ENCODE results near the gene CDKL4. TPM values are rescaled to one million over a fixed set of nuclear protein-coding genes. Genes with fewer than 3 reads are reported as not detected.
"Not testable (repeated sequence)": the region's sequence is repeated elsewhere in the genome, so short reads cannot be mapped to it uniquely, and the experiment has no call there.

Gene CDKL4
- total RNA-seq, 1 experiment from 2014 or later = not detected

- DNase-seq (ENCODE audit: low read depth) = no peak
- in situ Hi-C loops (cut with HindIII; ENCODE audit: low pct_unique_long_range_greater_than_20kb, low sequenced_read_pairs) = no loop called here
Measured at GRCh38 chr2:39156107-39156506, 87.7 kb downstream of the CDKL4 start.

GRCh38 chr2:39155573-39155972, 88.2 kb downstream of the CDKL4 start:
- DNase-seq (ENCODE audit: low read depth); in situ Hi-C loops (cut with HindIII; ENCODE audit: low pct_unique_long_range_greater_than_20kb, low sequenced_read_pairs): not testable (repeated sequence)

- no peak for DNase-seq (ENCODE audit: low read depth)
- in situ Hi-C loops (cut with HindIII; ENCODE audit: low pct_unique_long_range_greater_than_20kb, low sequenced_read_pairs) = no loop called here
Measured at GRCh38 chr2:39154944-39155343, 88.8 kb downstream of the CDKL4 start.

- no peak for DNase-seq (ENCODE audit: low read depth)
- in situ Hi-C loops (cut with HindIII; ENCODE audit: low pct_unique_long_range_greater_than_20kb, low sequenced_read_pairs) = no loop called here
Measured at GRCh38 chr2:39153312-39153711, 90.5 kb downstream of the CDKL4 start.

GRCh38 chr2:39152504-39152903, 91.3 kb downstream of the CDKL4 start:
- in situ Hi-C loops (cut with HindIII; ENCODE audit: low pct_unique_long_range_greater_than_20kb, low sequenced_read_pairs) = no loop called here

GRCh38 chr2:39150890-39151497, 92.8 kb downstream of the CDKL4 start:
- in situ Hi-C loops (cut with HindIII; ENCODE audit: low pct_unique_long_range_greater_than_20kb, low sequenced_read_pairs) = no loop called here
- DNase-seq (ENCODE audit: low read depth) = no peak

More at GRCh38 chr2:39152504-39152903, 91.3 kb downstream of the CDKL4 start:
- no peak for DNase-seq (ENCODE audit: low read depth)

GRCh38 chr2:39150102-39150562, 93.6 kb downstream of the CDKL4 start:
- no peak for DNase-seq (ENCODE audit: low read depth)
- in situ Hi-C loops (cut with HindIII; ENCODE audit: low pct_unique_long_range_greater_than_20kb, low sequenced_read_pairs) = no loop called here

- in situ Hi-C loops (cut with HindIII; ENCODE audit: low pct_unique_long_range_greater_than_20kb, low sequenced_read_pairs) = no loop called here
- no peak for DNase-seq (ENCODE audit: low read depth)
Measured at GRCh38 chr2:39146630-39147029, 97.1 kb downstream of the CDKL4 start.

GRCh38 chr2:39145906-39146421, 97.8 kb downstream of the CDKL4 start:
- in situ Hi-C loops (cut with HindIII; ENCODE audit: low pct_unique_long_range_greater_than_20kb, low sequenced_read_pairs) = no loop called here
- no peak for DNase-seq (ENCODE audit: low read depth)

GRCh38 chr2:39144416-39144815, 99.4 kb downstream of the CDKL4 start:
- no peak for DNase-seq (ENCODE audit: low read depth)
- in situ Hi-C loops (cut with HindIII; ENCODE audit: low pct_unique_long_range_greater_than_20kb, low sequenced_read_pairs) = no loop called here

GRCh38 chr2:39142904-39143605, 100.7 kb downstream of the CDKL4 start:
- in situ Hi-C loops (cut with HindIII; ENCODE audit: low pct_unique_long_range_greater_than_20kb, low sequenced_read_pairs) = no loop called here
- DNase-seq (ENCODE audit: low read depth) = no peak

- DNase-seq (ENCODE audit: low read depth) = no peak
- in situ Hi-C loops (cut with HindIII; ENCODE audit: low pct_unique_long_range_greater_than_20kb, low sequenced_read_pairs) = no loop called here
Measured at GRCh38 chr2:39141334-39142271, 102.2 kb downstream of the CDKL4 start.

GRCh38 chr2:39140948-39141333, 102.8 kb downstream of the CDKL4 start:
- in situ Hi-C loops (cut with HindIII; ENCODE audit: low pct_unique_long_range_greater_than_20kb, low sequenced_read_pairs); DNase-seq (ENCODE audit: low read depth): not testable (repeated sequence)

- DNase-seq (ENCODE audit: low read depth) = no peak
Measured at GRCh38 chr2:39140322-39140847, 103.4 kb downstream of the CDKL4 start.

GRCh38 chr2:39139511-39140237, 104.1 kb downstream of the CDKL4 start:
- DNase-seq (ENCODE audit: low read depth) = no peak
- in situ Hi-C loops (cut with HindIII; ENCODE audit: low pct_unique_long_range_greater_than_20kb, low sequenced_read_pairs) = no loop called here

More at GRCh38 chr2:39140322-39140847, 103.4 kb downstream of the CDKL4 start:
- in situ Hi-C loops (cut with HindIII; ENCODE audit: low pct_unique_long_range_greater_than_20kb, low sequenced_read_pairs) = no loop called here

GRCh38 chr2:39138837-39139211, 104.9 kb downstream of the CDKL4 start:
- in situ Hi-C loops (cut with HindIII; ENCODE audit: low pct_unique_long_range_greater_than_20kb, low sequenced_read_pairs) = no loop called here
- no peak for DNase-seq (ENCODE audit: low read depth)

- in situ Hi-C loops (cut with HindIII; ENCODE audit: low pct_unique_long_range_greater_than_20kb, low sequenced_read_pairs); DNase-seq (ENCODE audit: low read depth): not testable (repeated sequence)
Measured at GRCh38 chr2:39138187-39138836, 105.5 kb downstream of the CDKL4 start.
